K562 (cell line): ENCODE results near the gene KCTD6. TPM values are rescaled to one million over a fixed set of nuclear protein-coding genes. Genes with fewer than 3 reads are reported as not detected.

Source experiments
- ARNT ChIP-seq, 2 experiments: fragments of 450-650 bp; IDR thresholded peaks; 2 replicates each; pipeline ENCODE4 v1.6.1; 2016; ENCODE audit warnings: mild to moderate bottlenecking in 1 of 2
- CBX2 ChIP-seq: fragments of 200-600 bp; sonication (generic); IDR thresholded peaks from one replicate; pipeline ENCODE4 v1.6.1; 2012; ENCODE audit warnings: mild to moderate bottlenecking, low read length, inconsistent platforms; ENCODE audit not compliant: insufficient read depth, poor library complexity, severe bottlenecking
- CHD7 ChIP-seq: fragments of 200-600 bp; sonication (generic); IDR thresholded peaks from one replicate; pipeline ENCODE4 v1.6.1; 2012; ENCODE audit warnings: mild to moderate bottlenecking, low read depth, low read length, inconsistent platforms
- ELF2 ChIP-seq: fragments of 250-450 bp; sonication (Bioruptor Pico); IDR thresholded peaks from 2 replicates; pipeline ENCODE4 v1.5.0; 2021; ENCODE audit warnings: mild to moderate bottlenecking
- FOS ChIP-seq: IDR thresholded peaks from 3 replicates; pipeline ENCODE4 v1.6.1; 2011; ENCODE audit not compliant: insufficient read length; ENCODE audit errors: extremely low read depth
- HOMEZ ChIP-seq: fragments of 250-450 bp; sonication (Bioruptor Pico); IDR thresholded peaks from 2 replicates; pipeline ENCODE4 v1.4.0; 2020; ENCODE audit warnings: mild to moderate bottlenecking, moderate library complexity
- MCM5 ChIP-seq: fragments of 450-650 bp; IDR thresholded peaks from 2 replicates; pipeline ENCODE4 v1.6.1; 2016; ENCODE audit warnings: low read depth
- NFIC ChIP-seq: fragments of 450-650 bp; IDR thresholded peaks from 2 replicates; pipeline ENCODE4 v1.6.1; 2017; ENCODE audit warnings: mild to moderate bottlenecking, inconsistent platforms
- RBM25 ChIP-seq: fragments of 200-400 bp; formaldehyde crosslinking; IDR thresholded peaks from 2 replicates; pipeline ENCODE4 v1.6.1; 2018; ENCODE audit warnings: low read length, low read depth, moderate library complexity; ENCODE audit not compliant: severe bottlenecking
- SREBF2 ChIP-seq: sonication (generic); formaldehyde crosslinking; IDR thresholded peaks from 2 replicates; pipeline ENCODE4 v1.4.0; 2020; ENCODE audit warnings: mild to moderate bottlenecking, missing genetic modification reagents
- TCF7 ChIP-seq: sonication (generic); IDR thresholded peaks from 2 replicates; pipeline ENCODE4 v1.6.1; 2016; ENCODE audit warnings: antibody characterized with exemption, borderline replicate concordance
- TEAD2 ChIP-seq: fragments of 450-650 bp; IDR thresholded peaks from 2 replicates; pipeline ENCODE4 v1.6.1; 2016; ENCODE audit warnings: missing genetic modification characterization, control low read depth, missing compliant biosample characterization
- ZEB2 ChIP-seq: fragments of 450-650 bp; IDR thresholded peaks from 2 replicates; pipeline ENCODE4 v1.6.1; 2016
- ZNF121 ChIP-seq: sonication (generic); formaldehyde crosslinking; conservative IDR thresholded peaks from 2 replicates; pipeline ENCODE4 v1.8.0; 2022; ENCODE audit warnings: missing genetic modification reagents
- ZNF24 ChIP-seq: fragments of 450-650 bp; IDR thresholded peaks from 2 replicates; pipeline ENCODE4 v1.6.1; 2016
- ZNF316 ChIP-seq: fragments of 450-650 bp; IDR thresholded peaks from 2 replicates; pipeline ENCODE4 v1.6.1; 2016
- ZNF408 ChIP-seq: fragments of 250-450 bp; sonication (Bioruptor Pico); IDR thresholded peaks from 2 replicates; pipeline ENCODE4 v1.4.0; 2020; ENCODE audit warnings: low read depth, mild to moderate bottlenecking, moderate library complexity
- polyA plus RNA-seq, 8 experiments: library from polyadenylated mRNA; depleted of rRNA in 4 of 8; stranded (reverse) in 5 of 8; unstranded in 3 of 8; fragments of >200 nt; fragmentation: Nextera tagmentation in 2 of 8; fragmentation: Illumina TruSeq in 1 of 8; extraction: Ambion mirVana in 2 of 8; extraction: Trizol in 1 of 8; gene quantifications; 2 replicates each; pipeline versions ENCODE4 v1.2.1 to v1.2.3, GENCODE V29; 2011 to 2014; ENCODE audit warnings: inconsistent platforms in 1 of 8, missing spikeins in 1 of 8
- total RNA-seq, 7 experiments: library from RNA; depleted of rRNA in 6 of 7; stranded (reverse); fragments of >200 nt in 6 of 7; fragmentation: Illumina TruSeq in 2 of 7; extraction: Trizol in 2 of 7; gene quantifications; 2 replicates each; pipeline versions ENCODE4 v1.2.1 to v1.2.3, GENCODE V29; 2011 to 2021; ENCODE audit warnings: low replicate concordance in 1 of 7

Gene KCTD6
- total and polyA plus RNA-seq, 9 of the 15 experiments (the other 6 are each of a cell fraction or from before 2014, with no cell fraction given) = 2.1 to 5.9 (median 4.5) TPM

GRCh38 chr3:58491506-58492402 lies at the start of gene KCTD6 (continued):
- no peak for TF ChIP-seq CBX2
- TF ChIP-seq TEAD2 (tag) = no peak
- no peak for TF ChIP-seq CHD7
- TF ChIP-seq FOS = no peak
- peak; percentile 97; the same call in 1 of the 2 replicates for TF ChIP-seq ZNF408
- no peak for TF ChIP-seq TCF7
- TF ChIP-seq MCM5 = no peak
- no peak for TF ChIP-seq NFIC
- no peak for TF ChIP-seq ZEB2
- TF ChIP-seq ARNT (IDR thresholded peaks at IDR 0.05) = no peak
- 0 out of 2 replicates have a peak, but pooled peaks have one; percentile 4 for TF ChIP-seq ZNF316
- no peak for TF ChIP-seq ELF2 (CRISPR knock-in tag)
- peak; percentile 23 for TF ChIP-seq RBM25
- TF ChIP-seq ZNF121 (CRISPR knock-in tag) = no peak
- TF ChIP-seq SREBF2 = no peak
- TF ChIP-seq ZNF24 = no peak
- no peak for TF ChIP-seq HOMEZ
